ENCODE measurements around the gene B4GALT2.

Gene B4GALT2

DNA sequence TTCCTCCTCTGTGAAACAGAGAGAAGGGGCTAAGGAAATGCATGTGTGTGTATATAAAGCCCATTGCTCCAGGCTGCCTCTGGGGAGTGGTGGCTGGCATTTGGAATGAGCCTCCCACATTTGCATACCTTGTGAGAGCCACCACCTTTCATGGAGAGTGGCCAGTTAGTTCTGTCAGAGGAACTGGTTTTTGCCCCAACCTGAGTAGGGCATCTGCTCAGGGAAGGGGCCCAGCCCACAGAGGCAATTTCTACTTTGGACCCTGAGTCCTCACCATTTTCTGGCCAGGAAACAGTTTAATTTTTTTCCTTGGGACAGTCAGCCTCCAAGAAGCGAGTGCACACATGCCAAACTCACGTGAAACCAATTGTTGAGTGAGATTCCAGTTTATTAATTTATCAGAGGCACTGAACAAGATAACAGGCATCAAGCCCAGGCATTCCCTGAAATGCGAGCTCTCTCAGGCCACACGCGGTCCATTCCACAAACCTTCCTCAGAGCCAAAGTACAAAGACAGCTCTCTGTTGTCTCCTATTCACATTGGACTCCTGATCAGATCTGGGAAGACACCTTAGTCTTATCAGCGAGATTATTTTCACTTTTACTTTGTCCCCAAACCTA, 53.3 kb downstream of the B4GALT2 start:
- no peak for DNase-seq

DNA sequence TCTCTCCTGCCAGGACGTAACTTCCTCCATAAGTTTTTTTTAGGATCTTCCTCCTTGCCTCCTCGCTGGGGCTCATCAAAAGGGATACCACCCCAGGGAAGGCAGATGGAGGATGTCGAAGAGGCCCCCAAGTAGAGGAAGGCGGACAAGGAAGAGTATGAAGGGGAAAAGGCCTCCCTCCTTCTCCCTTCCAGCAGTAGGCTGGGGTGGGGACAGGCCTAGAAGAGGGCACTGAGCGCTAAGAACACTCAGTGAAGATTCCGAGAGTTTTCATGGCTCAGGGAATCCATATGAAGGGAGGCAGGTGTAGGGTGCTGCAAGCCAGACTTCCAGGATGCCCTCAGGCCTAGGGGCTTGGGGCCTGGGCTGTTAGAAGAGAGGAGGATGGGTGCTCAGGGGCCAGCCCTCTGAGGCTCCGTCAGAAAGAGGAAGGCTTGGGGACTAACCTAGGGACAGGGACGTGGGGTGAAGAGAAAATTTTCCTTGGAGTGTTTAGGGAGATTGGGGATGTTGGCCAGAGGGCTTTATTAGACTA, 54.1 kb downstream of the B4GALT2 start:
- no peak for DNase-seq

DNA sequence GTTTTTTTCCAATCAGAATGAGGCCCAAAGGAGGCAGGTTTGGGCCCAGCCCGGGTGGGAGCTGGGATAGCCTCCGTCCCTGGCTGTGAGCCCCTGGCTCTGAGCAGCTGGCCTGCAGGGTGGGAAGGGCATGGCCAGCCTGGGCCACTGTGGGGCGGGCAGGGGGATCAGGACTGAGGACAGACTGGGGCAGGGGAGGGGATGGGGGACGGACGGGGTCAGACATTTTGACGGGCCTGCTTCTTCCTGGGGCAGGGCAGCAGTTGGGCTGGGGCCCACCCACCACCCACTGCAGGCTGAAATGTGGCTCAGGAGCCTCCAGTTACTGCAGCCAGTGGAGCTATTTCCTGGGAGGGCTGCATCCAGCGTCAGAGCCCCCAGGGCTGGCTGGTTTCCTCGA, 54.7 kb downstream of the B4GALT2 start:
- no peak for DNase-seq

DNA sequence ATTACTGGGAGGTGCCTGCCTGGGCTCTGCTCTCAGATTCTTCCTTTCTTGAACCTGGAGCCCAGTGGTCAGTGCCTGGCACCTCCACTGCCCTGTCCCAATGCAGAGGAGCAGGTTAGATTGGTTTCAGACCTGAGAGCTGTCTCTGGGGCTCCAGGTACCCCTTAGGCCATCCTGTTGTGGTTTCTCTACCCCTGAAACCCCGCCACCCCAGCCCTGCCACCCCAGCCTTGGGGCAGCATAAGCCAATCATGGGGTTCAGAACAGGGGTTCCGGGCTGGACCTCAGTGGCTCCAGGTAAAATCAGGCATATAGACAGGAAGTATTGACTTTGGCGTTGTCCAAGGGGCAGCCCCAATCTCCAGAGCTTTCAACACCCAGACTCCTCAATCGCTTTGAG, 55.4 kb downstream of the B4GALT2 start:
- DNase-seq, result no peak

DNA sequence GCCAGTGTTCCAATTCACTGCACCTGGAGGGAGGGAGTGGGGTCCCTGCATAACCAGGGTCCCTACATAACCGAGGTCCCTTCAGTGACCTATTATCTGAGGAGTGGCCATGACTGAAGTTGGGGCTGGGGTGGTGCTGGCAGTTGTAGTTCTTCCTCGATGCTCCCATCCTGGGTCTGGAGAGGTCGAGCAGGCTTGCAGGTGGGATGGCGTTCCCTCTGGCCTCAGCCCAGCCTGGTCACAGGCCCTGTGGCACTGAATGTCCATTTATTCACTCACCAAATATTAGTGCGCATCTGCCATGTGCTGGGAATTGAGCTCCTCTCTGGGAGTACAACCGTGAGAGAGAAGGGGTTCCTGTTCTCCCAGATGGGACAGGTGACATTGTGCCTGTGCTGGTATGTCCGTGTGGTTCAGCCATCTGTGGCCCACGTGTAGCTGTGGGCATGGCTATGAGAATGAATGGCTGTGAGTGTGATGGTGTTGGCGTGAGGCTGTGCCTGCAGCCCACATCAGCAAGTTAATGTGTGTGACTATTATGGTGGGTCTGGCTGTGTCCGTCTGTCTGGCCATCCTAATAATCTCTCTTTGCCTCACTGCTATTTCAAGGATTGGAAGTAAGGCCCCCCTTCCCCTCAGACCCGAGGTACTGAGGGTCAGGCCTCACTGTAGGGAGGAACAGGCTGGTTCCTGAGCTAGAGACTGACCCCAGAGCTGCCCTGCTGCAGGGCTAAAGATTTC, 56.1 kb downstream of the B4GALT2 start:
- DNase-seq, result no peak

DNA sequence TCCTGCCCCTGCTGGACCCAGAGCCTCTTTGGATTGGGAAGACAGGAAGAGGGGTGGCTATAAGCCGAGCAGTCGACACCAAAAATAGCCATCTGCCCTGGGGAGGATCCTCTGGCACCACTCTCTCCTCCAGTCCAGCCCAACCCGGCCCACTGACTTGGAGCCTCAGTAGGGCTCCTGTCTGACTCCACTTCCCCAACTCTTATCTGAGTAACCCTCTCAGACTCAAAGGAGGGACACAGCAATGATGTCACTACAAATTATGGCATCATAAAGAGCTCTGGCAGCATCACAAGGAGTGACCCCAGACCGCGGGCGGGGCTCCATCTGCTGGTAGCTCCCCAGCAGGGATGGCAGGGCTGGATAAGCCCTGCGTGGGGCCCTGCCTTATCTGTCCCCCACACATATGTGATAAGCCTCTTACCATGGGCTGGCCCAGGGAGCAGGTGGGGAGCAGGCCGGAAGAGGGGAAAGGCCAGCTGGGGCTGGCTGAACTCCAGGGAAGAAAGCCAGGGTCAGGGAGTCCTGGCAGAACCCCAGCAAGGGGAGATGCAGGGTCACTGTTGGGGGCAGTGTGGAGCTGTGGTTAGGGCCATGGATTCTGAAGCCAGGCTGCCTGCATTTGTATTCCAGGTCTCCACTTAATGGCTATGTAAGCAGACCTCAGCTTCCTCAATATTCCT, 56.9 kb downstream of the B4GALT2 start:
- no peak for DNase-seq

DNA sequence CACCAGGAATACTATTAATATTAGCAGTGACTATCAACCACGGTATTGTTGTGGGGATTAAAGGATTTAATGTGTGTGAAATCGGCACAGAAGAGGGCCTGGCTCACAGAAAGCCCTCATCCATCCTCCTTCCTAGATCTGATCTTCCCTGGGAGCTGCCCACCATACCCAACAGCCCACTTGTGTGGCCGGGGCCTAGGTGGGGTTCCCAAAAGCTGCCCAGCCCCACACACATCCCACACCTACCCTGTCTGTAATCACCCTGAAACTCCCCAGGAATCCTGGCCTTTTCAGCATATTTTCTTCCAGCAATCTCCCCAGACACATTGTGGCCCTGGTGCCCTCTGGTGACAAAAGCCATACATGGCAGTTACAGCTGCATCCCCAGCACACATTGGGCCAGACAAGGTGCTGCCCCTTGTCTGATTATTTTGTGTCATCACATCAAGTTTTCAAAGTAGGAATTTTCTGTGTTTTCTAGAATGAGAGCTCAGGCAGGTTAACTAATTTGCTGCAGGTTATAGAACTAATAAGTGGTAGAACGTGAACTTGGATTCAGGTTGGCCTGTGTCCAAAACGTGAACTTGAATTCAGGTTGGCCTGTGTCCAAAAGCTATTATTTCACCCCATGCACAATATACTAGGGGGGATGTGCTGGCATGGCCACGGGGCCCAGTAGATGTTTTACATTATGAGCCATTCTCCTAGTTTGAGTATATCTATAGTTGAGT, 57.6 kb downstream of the B4GALT2 start:
- peak; percentile 81 for DNase-seq

DNA sequence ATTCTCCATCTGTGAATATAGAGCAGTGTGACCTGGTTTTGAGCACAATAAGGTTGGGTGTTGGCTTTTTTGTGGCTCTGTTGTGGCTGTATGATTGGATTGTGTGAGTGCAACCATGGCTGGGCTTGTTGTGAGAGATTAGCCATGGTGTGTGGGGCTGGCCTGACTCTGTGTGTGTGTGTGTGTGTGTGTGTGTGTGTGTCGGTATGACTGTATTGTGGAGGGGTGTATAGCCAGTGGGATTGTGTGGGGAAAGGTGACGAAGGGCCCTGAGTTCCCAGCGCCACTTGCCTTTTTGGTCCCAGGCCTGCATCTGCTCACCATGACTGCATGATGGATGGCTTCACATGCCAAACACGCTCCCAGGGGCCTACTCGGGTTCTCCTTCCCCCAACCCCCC, 58.1 kb downstream of the B4GALT2 start:
- DNase-seq, result no peak

DNA sequence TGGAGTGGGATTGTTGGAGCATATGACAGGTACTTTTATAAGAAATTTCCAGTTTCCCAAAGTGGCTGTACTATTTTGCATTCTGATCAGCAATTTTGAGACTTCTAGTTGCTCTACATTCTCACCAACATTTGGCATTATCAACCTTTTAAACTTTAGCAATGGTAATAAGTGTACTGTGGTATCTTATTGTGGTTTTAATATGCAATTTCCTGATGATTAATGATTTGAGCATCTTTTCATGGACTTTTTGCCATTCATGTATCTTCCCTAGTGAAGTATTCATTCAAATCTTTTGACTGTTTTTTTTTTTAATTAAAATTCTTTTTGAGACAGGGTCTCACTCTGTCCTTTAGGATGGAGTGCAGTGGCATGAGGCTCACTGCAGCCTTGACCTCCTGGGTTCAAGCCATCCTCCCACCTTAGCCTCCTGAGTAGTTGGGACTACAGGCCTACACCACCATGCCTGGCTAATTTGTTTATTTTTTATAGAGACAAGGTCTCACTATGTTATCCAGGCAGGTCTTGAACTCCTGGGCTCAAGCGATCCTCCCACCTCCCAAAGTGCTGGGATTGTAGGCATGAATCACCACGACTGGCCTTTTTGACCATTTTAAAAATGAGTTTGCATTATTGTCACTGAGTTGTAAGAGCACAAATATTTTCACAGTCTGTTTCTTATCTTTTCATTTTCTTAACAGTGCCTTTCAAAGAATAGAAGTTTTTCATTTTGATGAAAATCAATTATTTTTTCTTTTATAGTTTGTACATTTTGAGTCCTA, 60.1 kb downstream of the B4GALT2 start:
- DNase-seq, result no peak

DNA sequence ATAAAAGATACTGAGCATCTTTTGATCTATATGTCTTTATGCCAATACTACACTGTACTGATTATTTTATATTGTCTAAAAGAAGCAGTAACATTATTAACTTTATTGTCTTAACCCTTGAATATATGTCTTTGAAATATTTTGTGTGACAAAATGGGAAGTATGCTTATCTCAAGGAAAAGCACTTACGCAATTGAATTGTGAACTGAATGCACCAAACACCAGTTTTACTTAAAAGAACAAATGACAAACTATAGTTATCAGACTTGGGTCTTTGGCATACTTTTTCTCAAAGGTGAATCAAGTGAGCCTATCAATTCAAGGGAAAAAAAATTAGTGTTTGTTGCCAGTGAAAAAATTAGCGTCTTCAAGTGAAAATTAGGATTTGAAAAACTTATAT, 61.4 kb downstream of the B4GALT2 start:
- DNase-seq, result no peak
